Nucleus accumbens (tissue), 56 donors: ENCODE data around the gene GAPDH.

Source experiments
- DNase-seq, 56 donors: peaks; one replicate each; lab custom pipeline; 2025; lab: John Stamatoyannopoulos, UW

The GAPDH gene

GRCh38 chr12:6528539-6529235 is 5.6 kb upstream of the GAPDH start:
- DNase-seq: no peak

- no peak for DNase-seq
These were observed 5.0 kb upstream of the GAPDH start for GRCh38 chr12:6529291-6529737.

GRCh38 chr12:6530576-6531260 is 3.6 kb upstream of the GAPDH start:
- no peak for DNase-seq

- peak in 47 of 56 donors; percentile 34 to 87 (median 64) for DNase-seq
These were observed 2.0 kb upstream of the GAPDH start for GRCh38 chr12:6532051-6532926.

GRCh38 chr12:6532927-6533652 is 1.2 kb upstream of the GAPDH start:
- DNase-seq: peak in 50 of 56 donors; percentile 52 to 93 (median 84)

GRCh38 chr12:6533653-6533922 is 729 bp upstream of the GAPDH start:
- DNase-seq: peak in 3 of 56 donors; percentile 85 to 94 (median 93)

GRCh38 chr12:6534695-6534944 is 303 bp downstream of the GAPDH start:
- peak in 1 of 56 donors; percentile 90 for DNase-seq

GRCh38 chr12:6534945-6535696 is 804 bp downstream of the GAPDH start:
- DNase-seq: peak in 37 of 56 donors; percentile 29 to 76 (median 53)

GRCh38 chr12:6535697-6535946 is 1.3 kb downstream of the GAPDH start:
- DNase-seq: no peak

- DNase-seq: no peak
These were observed 1.9 kb downstream of the GAPDH start for GRCh38 chr12:6535960-6536847.

- DNase-seq: no peak
These were observed 2.7 kb downstream of the GAPDH start for GRCh38 chr12:6536894-6537579.

- DNase-seq: peak in 50 of 56 donors; percentile 24 to 88 (median 56)
These were observed 3.5 kb downstream of the GAPDH start for GRCh38 chr12:6537580-6538419.

GRCh38 chr12:6538420-6539313 is 4.3 kb downstream of the GAPDH start:
- peak in 2 of 56 donors; percentile 18 to 19 for DNase-seq

GRCh38 chr12:6539314-6539682 is 5.0 kb downstream of the GAPDH start:
- DNase-seq: no peak

GRCh38 chr12:6539707-6540134 is 5.4 kb downstream of the GAPDH start:
- no peak for DNase-seq

GRCh38 chr12:6540181-6540877 is 6.0 kb downstream of the GAPDH start:
- DNase-seq: peak in 2 of 56 donors; percentile 32 to 41
